Type B pancreatic cell (in vitro differentiated cells): ENCODE data around the gene CHRNA1. TPM values are rescaled to one million over a fixed set of nuclear protein-coding genes. Genes with fewer than 3 reads are reported as not detected.

Source experiments
- DNase-seq: peaks from one replicate; pipeline ENCODE4 v3.0.0; 2021; ENCODE audit warnings: mixed read lengths; ENCODE audit not compliant: unreplicated experiment; ENCODE audit errors: extremely low spot score
- H3K27ac Mint-ChIP-seq: 2 replicates; pipeline ENCODE4 v1.8.0; 2021; ENCODE audit warnings: mild to moderate bottlenecking, mixed read lengths
- H3K27me3 Mint-ChIP-seq: 2 replicates; pipeline ENCODE4 v1.8.0; 2021; ENCODE audit warnings: mixed read lengths
- H3K36me3 Mint-ChIP-seq: 2 replicates; pipeline ENCODE4 v1.8.0; 2021; ENCODE audit warnings: mixed read lengths
- H3K4me1 Mint-ChIP-seq: one replicate; pipeline ENCODE4 v1.8.0; 2021; ENCODE audit warnings: mixed read lengths; ENCODE audit not compliant: unreplicated experiment
- H3K4me3 Mint-ChIP-seq: 2 replicates; pipeline ENCODE4 v1.8.0; 2021; ENCODE audit warnings: mild to moderate bottlenecking, mixed read lengths
- H3K9me3 Mint-ChIP-seq: 2 replicates; pipeline ENCODE4 v1.8.0; 2021; ENCODE audit warnings: mixed read lengths
- CTCF ChIP-seq: fragments of 200-600 bp; sonication (generic); conservative IDR thresholded peaks from 2 replicates; pipeline ENCODE4 v1.5.0; 2021; ENCODE audit warnings: antibody characterized with exemption, mild to moderate bottlenecking
- total RNA-seq: library from RNA; stranded (reverse); gene quantifications from 2 replicates; pipeline ENCODE4 v1.2.1, GENCODE V29; 2021; ENCODE audit warnings: low replicate concordance

CHRNA1 gene
- total RNA-seq, 1 donor from 2014 or later = 1.1 TPM

GRCh38 chr2:174774886-174775285 lies 10.6 kb upstream of the CHRNA1 start:
- no peak overlapping the region for H3K27ac Mint-ChIP-seq
- H3K9me3 Mint-ChIP-seq = no peaks in the 10 kb centered on the region
- no peak overlapping the region for H3K4me3 Mint-ChIP-seq
- peaks cover 41% of the 10 kb centered on the region for H3K4me1 Mint-ChIP-seq
- DNase-seq = no peak
- peaks cover 7% of the 10 kb centered on the region for H3K27me3 Mint-ChIP-seq
- H3K36me3 Mint-ChIP-seq = no peaks in the 10 kb centered on the region
- no peak for TF ChIP-seq CTCF

DNA sequence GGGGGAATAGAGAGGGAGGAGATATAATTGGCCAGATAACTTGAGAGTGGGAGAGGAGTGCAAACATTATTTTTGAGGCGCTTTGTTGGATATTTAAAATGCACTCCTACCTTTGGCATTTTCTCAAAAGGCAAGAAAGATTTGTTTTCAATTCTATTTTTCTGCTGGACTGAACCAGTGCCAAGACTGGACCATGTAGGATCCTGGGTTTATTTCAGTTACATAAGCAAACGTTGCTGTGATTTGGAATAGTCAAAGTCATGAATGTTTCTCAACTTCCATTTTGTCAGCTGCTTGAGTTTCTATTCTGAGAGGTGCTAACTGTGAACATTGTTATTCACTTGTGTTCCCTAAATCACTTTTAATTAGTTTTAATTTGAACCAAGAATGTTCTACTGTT lies 8.9 kb upstream of the CHRNA1 start:
- Mint-ChIP-seq H3K27ac (no peak overlapping the region), H3K9me3 (no peaks in the 10 kb centered on the region), H3K27me3 (peaks cover 7% of the 10 kb centered on the region), H3K4me1 (peaks cover 32% of the 10 kb centered on the region), H3K36me3 (no peaks in the 10 kb centered on the region), H3K4me3 (no peak overlapping the region)
- TF ChIP-seq CTCF = no peak
- DNase-seq = no peak

DNA sequence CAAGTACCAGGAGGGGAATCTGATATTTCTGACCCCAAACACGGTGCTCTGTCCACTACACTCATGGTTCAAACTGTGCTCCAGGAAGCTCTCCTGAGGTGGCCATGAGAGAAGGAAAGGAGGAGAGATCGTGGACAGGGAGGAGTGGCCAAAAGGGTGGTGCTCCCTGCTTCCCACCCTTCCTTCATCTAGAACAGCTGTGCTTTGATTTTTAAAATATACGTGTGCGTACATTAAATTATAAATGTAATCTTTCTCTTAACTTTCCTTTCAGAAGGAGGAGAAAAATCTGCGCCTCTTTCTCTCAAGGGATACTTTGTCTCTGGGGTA lies 8.2 kb upstream of the CHRNA1 start:
- peaks cover 6% of the 10 kb centered on the region for H3K27me3 Mint-ChIP-seq
- peak overlapping the region; percentile 20 for H3K27ac Mint-ChIP-seq
- peaks cover 24% of the 10 kb centered on the region for H3K4me1 Mint-ChIP-seq

DNA sequence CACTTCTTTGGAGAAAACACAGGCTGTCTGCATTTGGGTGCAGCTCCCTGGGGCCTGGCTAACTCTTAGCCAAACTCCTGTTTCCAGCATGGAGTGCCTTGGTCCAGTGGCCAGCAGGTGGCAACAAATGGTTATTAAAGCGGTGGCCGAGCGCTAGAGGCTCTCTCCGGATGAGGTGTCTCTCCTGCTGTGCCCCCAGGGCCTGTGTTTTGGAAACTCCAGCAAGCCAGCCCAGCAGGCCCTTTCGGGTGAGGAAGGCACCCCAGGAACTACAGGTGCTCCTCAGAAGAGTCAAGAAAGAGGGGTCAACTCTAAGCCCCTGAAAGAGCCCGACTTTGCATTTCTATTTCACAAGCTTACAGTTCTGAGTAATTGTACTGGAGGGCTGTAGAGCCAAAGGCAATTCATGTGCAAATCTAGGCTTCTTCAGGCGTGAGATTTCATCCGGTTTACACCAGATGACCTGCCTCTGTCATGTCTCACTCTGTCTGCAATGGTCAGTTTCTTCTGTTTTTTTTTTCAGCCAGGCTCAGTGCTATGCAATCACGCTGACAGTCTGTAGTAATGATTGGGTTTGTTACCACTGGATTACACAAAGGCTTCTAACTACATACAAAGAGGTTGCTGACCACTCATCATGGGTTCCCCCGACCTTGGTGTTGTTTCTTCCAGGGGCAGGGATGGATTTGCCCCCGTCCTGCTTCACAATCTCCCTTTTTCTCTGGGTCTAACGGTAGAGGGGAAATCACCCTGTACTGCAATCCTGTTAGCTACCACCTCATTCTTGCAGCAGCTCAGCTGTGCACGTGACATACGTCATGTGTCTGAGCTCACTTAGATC lies 7.6 kb upstream of the CHRNA1 start:
- Mint-ChIP-seq H3K4me1 (peaks cover 21% of the 10 kb centered on the region), H3K4me3 (peak overlapping the region; percentile 42), H3K27me3 (peaks cover 4% of the 10 kb centered on the region), H3K36me3 (no peaks in the 10 kb centered on the region), H3K27ac (peak overlapping the region; percentile 20), H3K9me3 (no peaks in the 10 kb centered on the region)
- DNase-seq = peak; percentile 82
- TF ChIP-seq CTCF = peak; percentile 92

More for the DNA sequence above, 8.2 kb upstream of the CHRNA1 start:
- Mint-ChIP-seq H3K9me3 (no peaks in the 10 kb centered on the region), H3K36me3 (no peaks in the 10 kb centered on the region), H3K4me3 (peak overlapping the region; percentile 42)
- DNase-seq = no peak
- TF ChIP-seq CTCF = no peak

- Mint-ChIP-seq H3K4me3 (no peak overlapping the region), H3K9me3 (no peaks in the 10 kb centered on the region), H3K36me3 (no peaks in the 10 kb centered on the region), H3K4me1 (peaks cover 17% of the 10 kb centered on the region), H3K27ac (no peak overlapping the region), H3K27me3 (peaks cover 4% of the 10 kb centered on the region)
- no peak for DNase-seq
- TF ChIP-seq CTCF = no peak
Observed at GRCh38 chr2:174771136-174771535, 6.9 kb upstream of the CHRNA1 start.
